Left lobe of liver (tissue), 2 donors: ENCODE measurements around the gene PPME1. TPM values are rescaled to one million over a fixed set of nuclear protein-coding genes. Genes with fewer than 3 reads are reported as not detected.

Experiments
- ATAC-seq: fragments of 200-7000 bp; cut with Tn5 transposase; one replicate; pipeline ENCODE4 v1.9.1; 2020; ENCODE audit warnings: mild to moderate bottlenecking, moderate library complexity
- DNase-seq: peaks from one replicate; pipeline ENCODE4 v3.0.0-alpha.2; 2020; ENCODE audit warnings: low spot score
- total RNA-seq: library from RNA; stranded (reverse); gene quantifications from one replicate; pipeline ENCODE4 v1.2.1, GENCODE V29; 2021
- donor health status: DM: no; HTN: no; CAD: no; lungs with moderate emphysema.
- donor health status: DM: no; HTN: yes; CAD: no.

PPME1 gene
- total RNA-seq, 1 donor from 2014 or later = 11.4 TPM

GRCh38 chr11:74157169-74157568, 13.9 kb upstream of the PPME1 start:
- DNase-seq (no peak), ATAC-seq (no peak)

- no peak for ATAC-seq
- no peak for DNase-seq
Measured at GRCh38 chr11:74159642-74160041, 11.4 kb upstream of the PPME1 start.

- DNase-seq (no peak), ATAC-seq (no peak)
Measured at GRCh38 chr11:74162681-74163467, 8.2 kb upstream of the PPME1 start.

- DNase-seq (no peak), ATAC-seq (no peak)
Measured at GRCh38 chr11:74168838-74169237, 2.3 kb upstream of the PPME1 start.

- DNase-seq = no peak
Measured at GRCh38 chr11:74169738-74170458, 1.2 kb upstream of the PPME1 start.

GRCh38 chr11:74171630-74171968, 510 bp downstream of the PPME1 start:
- DNase-seq (no peak), ATAC-seq (no peak)

More at GRCh38 chr11:74169738-74170458, 1.2 kb upstream of the PPME1 start:
- ATAC-seq = no peak

GRCh38 chr11:74171997-74172396, 908 bp downstream of the PPME1 start:
- ATAC-seq = no peak
- no peak for DNase-seq

GRCh38 chr11:74175920-74176319, 4.8 kb downstream of the PPME1 start:
- DNase-seq (no peak), ATAC-seq (no peak)

- DNase-seq (no peak), ATAC-seq (no peak)
Measured at GRCh38 chr11:74179234-74180052, 8.4 kb downstream of the PPME1 start.

GRCh38 chr11:74182635-74183034, 11.5 kb downstream of the PPME1 start:
- no peak for ATAC-seq
- no peak for DNase-seq

GRCh38 chr11:74185285-74185684, 14.2 kb downstream of the PPME1 start:
- no peak for ATAC-seq
- DNase-seq = no peak

- ATAC-seq = no peak
- no peak for DNase-seq
Measured at GRCh38 chr11:74185695-74186094, 14.6 kb downstream of the PPME1 start.

- ATAC-seq (no peak), DNase-seq (no peak)
Measured at GRCh38 chr11:74195828-74196227, 24.7 kb downstream of the PPME1 start.

- ATAC-seq (no peak), DNase-seq (no peak)
Measured at GRCh38 chr11:74196781-74197486, 25.8 kb downstream of the PPME1 start.

- DNase-seq = no peak
- no peak for ATAC-seq
Measured at GRCh38 chr11:74203966-74204365, 32.9 kb downstream of the PPME1 start.

GRCh38 chr11:74204701-74205100, 33.6 kb downstream of the PPME1 start:
- no peak for ATAC-seq

GRCh38 chr11:74205181-74205580, 34.1 kb downstream of the PPME1 start:
- DNase-seq (no peak), ATAC-seq (no peak)

More at GRCh38 chr11:74204701-74205100, 33.6 kb downstream of the PPME1 start:
- no peak for DNase-seq

GRCh38 chr11:74206746-74207145, 35.7 kb downstream of the PPME1 start:
- DNase-seq = no peak
- no peak for ATAC-seq

GRCh38 chr11:74208507-74208906, 37.4 kb downstream of the PPME1 start:
- DNase-seq = no peak
- ATAC-seq = no peak

GRCh38 chr11:74212533-74212932, 41.4 kb downstream of the PPME1 start:
- ATAC-seq (no peak), DNase-seq (no peak)

GRCh38 chr11:74220376-74220775, 49.3 kb downstream of the PPME1 start:
- ATAC-seq = no peak
- DNase-seq = no peak
